Measurements from ENCODE around the gene IQSEC1. TPM values are rescaled to one million over a fixed set of nuclear protein-coding genes. Genes with fewer than 3 reads are reported as not detected.

IQSEC1 gene
- polyA plus RNA-seq, 1 donor (not counting 4 experiments of a cell fraction or from before 2014, with no cell fraction given) = 2.8 TPM

GRCh38 chr3:13054341-13055285, 18.6 kb downstream of the IQSEC1 start:
- no peaks in the 10 kb centered on the region for H3K79me2 ChIP-seq (ENCODE audit: control insufficient read depth, insufficient read depth, low read length)
- no peaks in the 10 kb centered on the region for H3K9me1 ChIP-seq (ENCODE audit: control insufficient read depth, extremely low read depth, insufficient read depth, low read length)
- DNase-seq (ENCODE audit: low read depth, low spot score) = no peak
- no peaks in the 10 kb centered on the region for H3K9me3 ChIP-seq (ENCODE audit: control insufficient read depth, low read depth, low read length)
- no peak overlapping the region for H3K27ac ChIP-seq (ENCODE audit: control insufficient read depth, insufficient read depth, low read length)
- H3K36me3 ChIP-seq (ENCODE audit: control insufficient read depth in 2 of 2, extremely low read depth in 1 of 2, insufficient read depth in 2 of 2, low read length in 2 of 2) = no peaks in the 10 kb centered on the region
- peaks cover 10% of the 10 kb centered on the region for H3K27me3 ChIP-seq (ENCODE audit: control insufficient read depth, extremely low read depth, insufficient read depth, low read length)
- no peak overlapping the region for H3K4me3 ChIP-seq (ENCODE audit: control insufficient read depth in 2 of 3, extremely low read depth in 1 of 3, insufficient read depth in 2 of 3, low read depth in 1 of 3, low read length in 3 of 3)
- H4K20me1 ChIP-seq (ENCODE audit: control insufficient read depth, extremely low read depth, insufficient read depth, low read length) = no peaks in the 10 kb centered on the region
- no peak overlapping the region for H2AFZ ChIP-seq (ENCODE audit: control insufficient read depth, low read length)
- H3K4me1 ChIP-seq (ENCODE audit: control insufficient read depth, extremely low read depth, insufficient read depth, low read length) = no peaks in the 10 kb centered on the region
- H3K9ac ChIP-seq (ENCODE audit: control insufficient read depth, extremely low read depth, insufficient read depth, low read length) = no peak overlapping the region
- TF ChIP-seq EZH2 (IDR thresholded peaks at IDR 0.05; ENCODE audit: low read length) (no peak), CTCF (optimal IDR thresholded peaks at IDR 0.05 in 1 of 3, IDR thresholded peaks at IDR 0.05 in 1 of 3, conservative IDR thresholded peaks at IDR 0.05 in 1 of 3; ENCODE audit: extremely low read depth in 1 of 3, insufficient read depth in 2 of 3, low read length in 3 of 3) (no peak)
- dilution Hi-C loops (cut with MboI; ENCODE audit: extremely low pct_ligation_motif_present, low sequenced_read_pairs) = no loop called here
- no peak overlapping the region for H3K4me2 ChIP-seq (ENCODE audit: control insufficient read depth, extremely low read depth, insufficient read depth, low read depth, low read length)
- FAIRE-seq = no peak

- no peak for FAIRE-seq
- no peak overlapping the region for H3K9ac ChIP-seq (ENCODE audit: control insufficient read depth, extremely low read depth, insufficient read depth, low read length)
- H3K36me3 ChIP-seq (ENCODE audit: control insufficient read depth in 2 of 2, extremely low read depth in 1 of 2, insufficient read depth in 2 of 2, low read length in 2 of 2) = no peaks in the 10 kb centered on the region
- no peak for DNase-seq (ENCODE audit: low read depth, low spot score)
- H2AFZ ChIP-seq (ENCODE audit: control insufficient read depth, low read length) = no peak overlapping the region
- no peaks in the 10 kb centered on the region for H3K9me1 ChIP-seq (ENCODE audit: control insufficient read depth, extremely low read depth, insufficient read depth, low read length)
- TF ChIP-seq EZH2 (IDR thresholded peaks at IDR 0.05; ENCODE audit: low read length) (no peak), CTCF (optimal IDR thresholded peaks at IDR 0.05 in 1 of 3, IDR thresholded peaks at IDR 0.05 in 1 of 3, conservative IDR thresholded peaks at IDR 0.05 in 1 of 3; ENCODE audit: extremely low read depth in 1 of 3, insufficient read depth in 2 of 3, low read length in 3 of 3) (no peak)
- H3K27me3 ChIP-seq (ENCODE audit: control insufficient read depth, extremely low read depth, insufficient read depth, low read length) = peaks cover 7% of the 10 kb centered on the region
- no peak overlapping the region for H3K27ac ChIP-seq (ENCODE audit: control insufficient read depth, insufficient read depth, low read length)
- no peaks in the 10 kb centered on the region for H3K4me1 ChIP-seq (ENCODE audit: control insufficient read depth, extremely low read depth, insufficient read depth, low read length)
- H4K20me1 ChIP-seq (ENCODE audit: control insufficient read depth, extremely low read depth, insufficient read depth, low read length) = no peaks in the 10 kb centered on the region
- H3K9me3 ChIP-seq (ENCODE audit: control insufficient read depth, low read depth, low read length) = no peaks in the 10 kb centered on the region
- dilution Hi-C loops (cut with MboI; ENCODE audit: extremely low pct_ligation_motif_present, low sequenced_read_pairs) = no loop called here
- no peak overlapping the region for H3K4me3 ChIP-seq (ENCODE audit: control insufficient read depth in 2 of 3, extremely low read depth in 1 of 3, insufficient read depth in 2 of 3, low read depth in 1 of 3, low read length in 3 of 3)
- no peak overlapping the region for H3K4me2 ChIP-seq (ENCODE audit: control insufficient read depth, extremely low read depth, insufficient read depth, low read depth, low read length)
- no peaks in the 10 kb centered on the region for H3K79me2 ChIP-seq (ENCODE audit: control insufficient read depth, insufficient read depth, low read length)
These were observed 19.3 kb downstream of the IQSEC1 start for GRCh38 chr3:13053893-13054292.
